Measurements from ENCODE around the gene GH2. TPM values are rescaled to one million over a fixed set of nuclear protein-coding genes. Genes with fewer than 3 reads are reported as not detected.
"Not testable (repeated sequence)": the region's sequence is repeated elsewhere in the genome, so short reads cannot be mapped to it uniquely, and the experiment has no call there.

GH2 gene
- total RNA-seq, 3 donors from 2014 or later (not counting 1 experiment from before 2014, with no cell fraction given): not detected

DNA sequence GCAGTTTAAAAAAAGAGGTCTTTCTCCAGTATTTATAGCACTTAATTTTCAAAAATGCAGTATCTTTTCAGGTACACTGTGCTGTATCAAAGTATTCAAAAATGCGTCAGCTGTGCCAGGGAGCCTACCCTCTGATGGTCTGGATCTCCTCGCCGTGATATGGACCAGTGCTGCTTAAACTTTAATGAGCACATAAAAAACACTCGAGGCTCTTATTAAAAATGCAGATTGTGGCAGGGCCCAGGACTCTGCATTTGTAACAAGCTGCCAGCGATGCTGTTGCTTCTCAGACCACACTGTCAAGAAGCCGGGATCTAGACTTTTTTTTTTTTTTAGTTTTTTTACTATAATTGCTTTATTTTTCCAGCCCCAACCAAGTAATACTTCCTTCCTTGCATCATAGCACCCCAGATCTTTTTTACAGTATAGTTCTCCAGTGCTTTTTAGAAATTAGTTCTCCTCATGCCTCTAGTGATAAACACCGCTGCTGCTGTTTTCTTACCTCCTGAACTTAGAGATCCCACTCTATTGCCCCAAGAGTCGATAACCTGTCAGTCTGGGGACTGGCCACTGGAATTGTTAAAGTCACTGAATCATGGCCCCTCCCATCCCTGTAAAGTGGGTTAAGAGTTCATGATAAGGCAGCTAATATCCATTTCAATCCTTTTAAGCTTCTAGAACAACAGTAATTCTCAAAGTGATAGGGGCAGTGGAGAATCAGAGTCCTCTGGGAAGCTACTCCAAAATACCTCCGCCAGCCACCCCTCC lies 37.6 kb downstream of the GH2 start:
- TF ChIP-seq, protein P1, sequence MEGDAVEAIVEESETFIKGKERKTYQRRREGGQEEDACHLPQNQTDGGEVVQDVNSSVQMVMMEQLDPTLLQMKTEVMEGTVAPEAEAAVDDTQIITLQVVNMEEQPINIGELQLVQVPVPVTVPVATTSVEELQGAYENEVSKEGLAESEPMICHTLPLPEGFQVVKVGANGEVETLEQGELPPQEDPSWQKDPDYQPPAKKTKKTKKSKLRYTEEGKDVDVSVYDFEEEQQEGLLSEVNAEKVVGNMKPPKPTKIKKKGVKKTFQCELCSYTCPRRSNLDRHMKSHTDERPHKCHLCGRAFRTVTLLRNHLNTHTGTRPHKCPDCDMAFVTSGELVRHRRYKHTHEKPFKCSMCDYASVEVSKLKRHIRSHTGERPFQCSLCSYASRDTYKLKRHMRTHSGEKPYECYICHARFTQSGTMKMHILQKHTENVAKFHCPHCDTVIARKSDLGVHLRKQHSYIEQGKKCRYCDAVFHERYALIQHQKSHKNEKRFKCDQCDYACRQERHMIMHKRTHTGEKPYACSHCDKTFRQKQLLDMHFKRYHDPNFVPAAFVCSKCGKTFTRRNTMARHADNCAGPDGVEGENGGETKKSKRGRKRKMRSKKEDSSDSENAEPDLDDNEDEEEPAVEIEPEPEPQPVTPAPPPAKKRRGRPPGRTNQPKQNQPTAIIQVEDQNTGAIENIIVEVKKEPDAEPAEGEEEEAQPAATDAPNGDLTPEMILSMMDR (IDR thresholded peaks at IDR 0.05): no peak
- intact Hi-C loops (cut with micrococcal nuclease): loop anchor here (1.0 to 5.0 kb wide), 6 partner anchors 17 to 663 kb away; partner anchors contain the start of genes CCDC47, CEP95, DDX5 and FTSJ3
- Histone ChIP-seq H3K36me3 (ENCODE audit: control insufficient read depth, insufficient read depth, low read length) (no peaks in the 10 kb centered on the region), H3K4me1 (ENCODE audit: control insufficient read depth, insufficient read depth, low read length) (peaks cover 51% of the 10 kb centered on the region), H3K27ac (ENCODE audit: low read length) (peak overlapping the region; percentile 95), H3K27me3 (ENCODE audit: control insufficient read depth, insufficient read depth, low read length) (no peaks in the 10 kb centered on the region), H3K9me3 (ENCODE audit: control insufficient read depth, insufficient read depth, low read length) (no peaks in the 10 kb centered on the region), H3K4me3 (ENCODE audit: low read length) (no peak overlapping the region)
- 78% methylated on average over 8 of the region's 9 CpGs for WGBS (ENCODE audit: insufficient coverage)
- Mint-ChIP-seq H3K4me3 (peak overlapping the region; percentile 86), H3K36me3 (no peaks in the 10 kb centered on the region), H3K27ac (peak overlapping the region; percentile 89 to 92), H3K4me1 (peaks cover 40 to 50% of the 10 kb centered on the region in 2 donors), H3K9me3 (no peaks in the 10 kb centered on the region), H3K27me3 (ENCODE audit: low read depth in 2 of 2) (no peaks in the 10 kb centered on the region)
- DNase-seq (peak in 1 of 2 donors; percentile 8), ATAC-seq (no peak)

DNA sequence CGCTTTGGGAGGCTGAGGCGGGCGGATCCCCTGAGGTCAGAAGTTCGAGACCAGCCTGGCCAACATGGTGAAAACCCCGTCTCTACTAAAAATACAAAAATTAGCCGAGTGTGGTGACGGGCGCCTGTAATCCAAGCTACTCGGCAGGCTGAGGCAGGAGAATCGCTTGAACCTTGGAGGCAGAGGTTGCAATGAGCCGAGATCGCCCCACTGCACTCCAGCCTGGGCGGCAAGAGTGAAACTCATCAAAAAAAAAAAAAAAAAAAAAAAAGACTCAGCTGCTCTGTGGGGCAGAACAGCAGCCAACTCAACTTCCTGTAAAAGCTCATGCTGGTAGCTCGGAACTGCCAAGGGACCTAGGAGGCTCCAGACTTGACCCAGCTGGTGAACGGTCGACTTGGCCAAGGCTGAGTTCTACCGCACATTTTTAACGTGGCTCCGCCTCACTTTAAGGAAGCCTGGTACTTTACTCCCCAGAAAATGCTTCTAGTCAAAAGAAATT lies 38.3 kb downstream of the GH2 start:
- DNase-seq (peak; percentile 35 to 70), ATAC-seq (peak; percentile 11 to 19 (median 11))
- H3K4me3 Mint-ChIP-seq: peak overlapping the region; percentile 86
- peak overlapping the region; percentile 93 for H3K4me3 ChIP-seq (ENCODE audit: low read length)
- not testable (repeated sequence) for H3K9me3 Mint-ChIP-seq; H3K36me3 ChIP-seq (ENCODE audit: control insufficient read depth, insufficient read depth, low read length); H3K36me3 Mint-ChIP-seq; H3K27me3 ChIP-seq (ENCODE audit: control insufficient read depth, insufficient read depth, low read length); H3K27me3 Mint-ChIP-seq (ENCODE audit: low read depth in 2 of 2); H3K9me3 ChIP-seq (ENCODE audit: control insufficient read depth, insufficient read depth, low read length)
- H3K4me1 Mint-ChIP-seq: peaks cover 36 to 47% of the 10 kb centered on the region in 2 donors
- H3K4me1 ChIP-seq (ENCODE audit: control insufficient read depth, insufficient read depth, low read length): peaks cover 51% of the 10 kb centered on the region
- peak overlapping the region; percentile 95 for H3K27ac ChIP-seq (ENCODE audit: low read length)
- H3K27ac Mint-ChIP-seq: peak overlapping the region; percentile 89 to 92
- 1% methylated on average over 19 of the region's 19 CpGs for WGBS (ENCODE audit: insufficient coverage)
- intact Hi-C loops (cut with micrococcal nuclease): loop anchor here (1.0 to 5.0 kb wide), 6 partner anchors 16 to 663 kb away; partner anchors contain the start of genes CCDC47, CEP95, DDX5 and FTSJ3

DNA sequence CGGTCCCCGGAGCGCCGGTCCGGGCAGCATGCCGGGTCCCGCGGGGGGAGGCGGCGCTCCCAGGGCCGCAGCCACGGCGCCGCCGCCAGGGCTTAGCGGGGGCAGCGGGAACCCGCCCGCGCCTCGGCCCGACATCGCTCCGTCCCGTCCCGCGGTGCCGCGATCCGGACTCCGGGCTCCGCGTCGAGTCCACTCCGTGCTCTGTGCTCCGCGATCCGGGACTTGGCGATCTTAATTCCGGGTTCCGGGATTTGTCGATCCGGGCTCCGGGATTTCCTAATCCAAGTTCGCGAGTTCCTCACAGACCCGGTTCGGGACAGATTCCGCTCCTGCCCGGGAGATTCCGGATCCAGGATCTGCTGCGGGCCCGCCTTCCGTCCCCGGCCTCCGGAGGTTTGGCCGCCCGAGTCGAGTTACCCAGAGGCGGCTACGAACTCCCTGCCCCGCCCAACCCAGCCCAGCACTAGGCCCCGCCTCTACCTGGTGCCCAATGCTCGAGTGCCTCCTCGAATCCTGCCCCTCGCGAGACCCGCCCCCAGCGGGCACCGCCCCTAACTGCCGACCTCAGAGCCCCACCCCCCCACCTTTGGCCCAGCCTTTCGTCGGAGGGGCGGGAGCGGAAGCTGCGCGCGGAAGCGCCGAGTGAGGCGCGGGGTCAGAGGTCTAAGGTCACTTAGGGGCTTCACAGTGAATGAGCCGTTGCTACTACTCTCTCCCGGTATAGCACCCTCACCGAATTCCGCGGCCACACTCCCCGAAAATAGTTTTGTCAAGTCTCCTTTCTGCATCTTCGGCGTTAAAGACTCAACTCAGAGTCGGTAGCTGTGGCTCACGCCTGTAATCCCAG lies 39.0 kb downstream of the GH2 start, which contains the start of gene SMARCD2:
Gene SMARCD2 (minus strand): TSS at position 146 of the 847 bp plus-strand sequence. CDS start 11 bp downstream, at position 135.
- peak within 1 kb of the TSS; percentile 93 for H3K4me3 ChIP-seq (ENCODE audit: low read length)
- intact Hi-C loops (cut with micrococcal nuclease): loop anchor here (1.0 to 5.0 kb wide), 6 partner anchors 15 to 664 kb away; partner anchors contain the start of genes CCDC47, CEP95, DDX5 and FTSJ3
- peaks cover 30 to 47% of the 10 kb centered on the region in 2 donors for H3K4me1 Mint-ChIP-seq

More for the DNA sequence above, 39.0 kb downstream of the GH2 start, which contains the start of gene SMARCD2:
- WGBS (ENCODE audit: insufficient coverage): under 1% methylated on average over 92 of the region's 92 CpGs
- H3K36me3 Mint-ChIP-seq: no peaks in the 10 kb centered on the region
- Histone ChIP-seq H3K4me1 (ENCODE audit: control insufficient read depth, insufficient read depth, low read length) (peaks cover 54% of the 10 kb centered on the region), H3K27ac (ENCODE audit: low read length) (peak within 1 kb of the TSS; percentile 95), H3K36me3 (ENCODE audit: control insufficient read depth, insufficient read depth, low read length) (no peaks in the 10 kb centered on the region), H3K27me3 (ENCODE audit: control insufficient read depth, insufficient read depth, low read length) (no peaks in the 10 kb centered on the region), H3K9me3 (ENCODE audit: control insufficient read depth, insufficient read depth, low read length) (no peaks in the 10 kb centered on the region)
- ATAC-seq (peak; percentile 91 to 98 (median 91)), DNase-seq (peak; percentile 96 to 99)
- TF ChIP-seq, protein P1 (IDR thresholded peaks at IDR 0.05): no peak
- H3K4me3 Mint-ChIP-seq: peak within 1 kb of the TSS; percentile 95
- H3K27me3 Mint-ChIP-seq (ENCODE audit: low read depth in 2 of 2): no peaks in the 10 kb centered on the region
- peak within 1 kb of the TSS; percentile 89 to 92 for H3K27ac Mint-ChIP-seq
- no peaks in the 10 kb centered on the region for H3K9me3 Mint-ChIP-seq

Data from natural killer cell (primary cell).